ENCODE results near the gene INPP4B. TPM values are rescaled to one million over a fixed set of nuclear protein-coding genes. Genes with fewer than 3 reads are reported as not detected.

The INPP4B gene
- total and polyA plus RNA-seq, 2 experiments from 2014 or later = 20.3 to 27.5 TPM

GRCh38 chr4:142191901-142192300 is 654.2 kb downstream of the INPP4B start:
- Histone ChIP-seq H3K79me2 (ENCODE audit: insufficient read depth) (no peaks in the 10 kb centered on the region), H3K4me1 (ENCODE audit: insufficient read depth) (peaks cover 38% of the 10 kb centered on the region), H2AFZ (no peak overlapping the region), H3K9ac (no peak overlapping the region), H3K4me2 (ENCODE audit: unreplicated experiment) (no peak overlapping the region), H3F3A (ENCODE audit: insufficient read depth) (peaks cover 26% of the 10 kb centered on the region), H4K20me1 (ENCODE audit: insufficient read depth) (no peaks in the 10 kb centered on the region), H3K9me2 (ENCODE audit: insufficient read depth) (no peaks in the 10 kb centered on the region), H3K27ac (no peak overlapping the region), H3K9me3 (ENCODE audit: low read depth) (no peaks in the 10 kb centered on the region), H3K36me3 (ENCODE audit: low read depth) (no peaks in the 10 kb centered on the region), H3K4me3 (no peak overlapping the region), H3K27me3 (replicated peaks; ENCODE audit: insufficient read depth) (no peaks in the 10 kb centered on the region)
- 33 to 41% methylated on average over 3 of the region's 3 CpGs for WGBS, 2 experiments (ENCODE audit: low coverage in 1 of 2, low lambda C conversion rate in 2 of 2, missing lambda C conversion rate in 2 of 2)
- TF ChIP-seq EZH2phosphoT487 (IDR thresholded peaks at IDR 0.05; ENCODE audit: insufficient read depth, low read depth) (no peak), EZH2 (IDR thresholded peaks at IDR 0.05; ENCODE audit: insufficient read depth, poor library complexity, severe bottlenecking) (no peak)
- peak; percentile 64 for DNase-seq
- in situ Hi-C loops (cut with MboI) = no loop called here

- TF ChIP-seq EZH2phosphoT487 (IDR thresholded peaks at IDR 0.05; ENCODE audit: insufficient read depth, low read depth) (no peak), EZH2 (IDR thresholded peaks at IDR 0.05; ENCODE audit: insufficient read depth, poor library complexity, severe bottlenecking) (no peak)
- H3K9me3 ChIP-seq (ENCODE audit: low read depth) = no peaks in the 10 kb centered on the region
- no peaks in the 10 kb centered on the region for H4K20me1 ChIP-seq (ENCODE audit: insufficient read depth)
- no peaks in the 10 kb centered on the region for H3F3A ChIP-seq (ENCODE audit: insufficient read depth)
- 72 to 75% methylated on average over 3 of the region's 3 CpGs for WGBS, 2 experiments (ENCODE audit: low coverage in 1 of 2, low lambda C conversion rate in 2 of 2, missing lambda C conversion rate in 2 of 2)
- no peak overlapping the region for H3K4me3 ChIP-seq
- H3K27ac ChIP-seq = no peak overlapping the region
- H3K27me3 ChIP-seq (replicated peaks; ENCODE audit: insufficient read depth) = no peaks in the 10 kb centered on the region
- no peaks in the 10 kb centered on the region for H3K4me1 ChIP-seq (ENCODE audit: insufficient read depth)
- no peak for DNase-seq
- H3K79me2 ChIP-seq (ENCODE audit: insufficient read depth) = no peaks in the 10 kb centered on the region
- H2AFZ ChIP-seq = no peak overlapping the region
- H3K9me2 ChIP-seq (ENCODE audit: insufficient read depth) = no peaks in the 10 kb centered on the region
- in situ Hi-C loops (cut with MboI) = no loop called here
- no peaks in the 10 kb centered on the region for H3K36me3 ChIP-seq (ENCODE audit: low read depth)
- H3K4me2 ChIP-seq (ENCODE audit: unreplicated experiment) = no peak overlapping the region
- no peak overlapping the region for H3K9ac ChIP-seq
Observed at GRCh38 chr4:142181021-142181420, 665.1 kb downstream of the INPP4B start.

- no peaks in the 10 kb centered on the region for H3K27me3 ChIP-seq (replicated peaks; ENCODE audit: insufficient read depth)
- TF ChIP-seq EZH2 (IDR thresholded peaks at IDR 0.05; ENCODE audit: insufficient read depth, poor library complexity, severe bottlenecking) = no peak
- TF ChIP-seq EZH2phosphoT487 (IDR thresholded peaks at IDR 0.05; ENCODE audit: insufficient read depth, low read depth) = no peak
- no peak overlapping the region for H3K4me2 ChIP-seq (ENCODE audit: unreplicated experiment)
- in situ Hi-C loops (cut with MboI) = no loop called here
- no peaks in the 10 kb centered on the region for H3K9me2 ChIP-seq (ENCODE audit: insufficient read depth)
- H3K4me3 ChIP-seq = no peak overlapping the region
- no peaks in the 10 kb centered on the region for H3K4me1 ChIP-seq (ENCODE audit: insufficient read depth)
- H2AFZ ChIP-seq = no peak overlapping the region
- peaks cover 17% of the 10 kb centered on the region for H3K36me3 ChIP-seq (ENCODE audit: low read depth)
- DNase-seq = no peak
- no peaks in the 10 kb centered on the region for H3K9me3 ChIP-seq (ENCODE audit: low read depth)
- no peaks in the 10 kb centered on the region for H3K79me2 ChIP-seq (ENCODE audit: insufficient read depth)
- H3K9ac ChIP-seq = no peak overlapping the region
- H3F3A ChIP-seq (ENCODE audit: insufficient read depth) = no peaks in the 10 kb centered on the region
- no peak overlapping the region for H3K27ac ChIP-seq
- H4K20me1 ChIP-seq (ENCODE audit: insufficient read depth) = no peaks in the 10 kb centered on the region
Observed at GRCh38 chr4:142169216-142169615, 676.9 kb downstream of the INPP4B start.

- Histone ChIP-seq H3F3A (ENCODE audit: insufficient read depth) (no peaks in the 10 kb centered on the region), H3K4me2 (ENCODE audit: unreplicated experiment) (no peak overlapping the region), H3K79me2 (ENCODE audit: insufficient read depth) (no peaks in the 10 kb centered on the region), H3K9me3 (ENCODE audit: low read depth) (no peaks in the 10 kb centered on the region), H4K20me1 (ENCODE audit: insufficient read depth) (no peaks in the 10 kb centered on the region), H3K9me2 (ENCODE audit: insufficient read depth) (no peaks in the 10 kb centered on the region), H2AFZ (no peak overlapping the region), H3K9ac (no peak overlapping the region), H3K27me3 (replicated peaks; ENCODE audit: insufficient read depth) (no peaks in the 10 kb centered on the region), H3K4me1 (ENCODE audit: insufficient read depth) (no peaks in the 10 kb centered on the region), H3K27ac (no peak overlapping the region), H3K36me3 (ENCODE audit: low read depth) (peaks cover 13% of the 10 kb centered on the region), H3K4me3 (no peak overlapping the region)
- TF ChIP-seq EZH2phosphoT487 (IDR thresholded peaks at IDR 0.05; ENCODE audit: insufficient read depth, low read depth) (no peak), EZH2 (IDR thresholded peaks at IDR 0.05; ENCODE audit: insufficient read depth, poor library complexity, severe bottlenecking) (no peak)
- WGBS, 2 experiments (ENCODE audit: low coverage in 1 of 2, low lambda C conversion rate in 2 of 2, missing lambda C conversion rate in 2 of 2) = 92 to 95% methylated on average over 2 of the region's 2 CpGs
- DNase-seq = no peak
- in situ Hi-C loops (cut with MboI) = no loop called here
Observed at GRCh38 chr4:142168181-142168580, 677.9 kb downstream of the INPP4B start.

All from GM23248 (cell line).